GM19395 (cell line): Measurements from ENCODE around the gene SLC25A29.
A peak's percentile ranks its signal among the peaks of the same experiment; 100 is the strongest.
"Not testable (repeated sequence)": the region's sequence is repeated elsewhere in the genome, so short reads cannot be mapped to it uniquely, and the experiment has no call there.

Experiments used
- ATAC-seq: cut with Tn5 transposase; IDR thresholded peaks from one replicate; pipeline ENCODE4 v1.9.1; 2021; ENCODE audit warnings: mild to moderate bottlenecking, moderate library complexity; ENCODE audit not compliant: unreplicated experiment

Gene SLC25A29

DNA sequence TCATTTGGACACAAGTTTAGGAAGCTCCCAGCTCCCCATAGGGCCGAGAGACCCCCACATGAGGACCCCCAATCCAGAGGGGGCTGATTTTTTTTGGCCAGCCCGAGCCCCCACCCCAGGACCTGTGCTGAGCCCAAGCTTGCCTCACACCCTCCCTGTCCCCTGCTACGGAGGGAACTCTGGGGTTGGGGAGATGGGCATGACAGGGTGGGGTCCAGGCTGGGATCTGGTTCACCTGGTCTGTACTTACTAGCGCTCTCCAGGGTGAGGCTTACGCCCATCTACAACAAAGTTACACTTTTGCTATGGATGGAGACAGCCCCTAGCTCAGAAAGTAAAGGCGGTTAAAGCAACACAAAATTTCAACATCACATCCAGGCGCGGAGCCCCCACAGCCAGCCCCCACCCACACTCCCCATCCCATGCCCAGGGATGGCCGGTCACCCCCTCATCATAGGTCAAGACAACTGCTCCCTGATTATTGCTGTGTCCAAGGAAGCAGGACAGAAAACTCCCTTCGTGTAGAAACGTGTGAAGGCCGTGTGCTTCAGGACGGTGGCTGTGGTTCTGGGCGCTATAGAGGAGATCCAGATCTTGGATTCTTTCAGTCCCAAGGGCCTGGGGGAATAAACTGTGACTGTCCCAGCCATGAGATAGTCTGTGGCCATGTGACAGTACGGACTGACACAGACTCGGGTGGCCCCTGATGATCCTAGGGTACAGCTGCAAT lies 10.7 kb downstream of the SLC25A29 start:
- no peak for ATAC-seq

DNA sequence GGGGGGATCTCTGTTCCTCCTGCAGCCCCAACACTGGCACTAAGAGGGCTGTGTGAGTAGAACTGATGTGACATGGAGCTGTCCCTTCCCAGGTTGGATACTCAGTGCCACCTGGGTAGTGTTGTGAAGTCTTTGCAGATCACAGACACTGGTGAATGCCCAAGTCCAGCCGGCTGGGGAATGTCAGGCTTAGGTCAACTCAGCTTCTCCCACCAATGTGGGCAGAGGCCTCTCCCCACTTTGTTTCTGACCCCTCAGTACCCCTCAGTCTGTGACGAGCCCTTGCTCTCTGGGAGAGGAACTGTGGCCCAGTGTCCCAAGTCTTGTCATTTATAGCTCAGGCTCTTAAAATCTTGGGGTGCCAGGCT lies 11.3 kb downstream of the SLC25A29 start:
- ATAC-seq: no peak

DNA sequence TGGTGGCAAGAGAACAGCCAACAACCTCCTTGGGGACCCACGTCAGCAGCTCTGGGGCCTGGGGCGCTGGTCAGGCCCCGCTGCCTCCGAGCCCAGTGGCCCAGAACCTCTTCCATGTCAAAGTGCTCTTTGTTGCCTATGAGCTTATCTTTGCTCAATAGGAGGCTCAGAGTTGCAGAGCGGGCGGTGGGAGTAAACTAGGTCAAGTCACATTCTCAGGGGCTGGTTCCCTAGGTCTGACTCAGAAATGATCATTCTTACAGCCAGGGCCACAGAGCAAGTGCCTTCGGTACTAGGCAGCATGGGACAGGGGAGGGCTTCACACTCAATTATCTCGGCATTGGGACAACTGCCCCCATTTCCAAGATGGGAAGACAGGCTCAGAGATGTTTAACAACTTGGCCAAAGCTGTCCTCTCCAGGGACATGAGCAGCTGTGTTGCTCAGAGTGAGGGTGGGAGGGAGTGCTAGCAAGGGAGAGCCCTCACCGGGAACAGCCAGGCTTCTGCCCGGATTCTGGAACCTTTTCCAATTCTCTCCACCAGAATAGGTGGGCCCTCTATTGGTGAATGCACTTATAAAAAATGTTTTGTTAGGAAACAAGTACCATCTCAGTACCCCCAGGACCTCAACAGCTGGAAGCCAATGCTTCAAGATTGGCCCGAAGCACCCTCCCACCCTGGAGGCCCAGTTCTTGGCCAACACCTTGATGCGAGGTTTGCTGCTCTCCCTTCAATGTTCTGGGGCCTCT lies 11.9 kb downstream of the SLC25A29 start:
- no peak for ATAC-seq

DNA sequence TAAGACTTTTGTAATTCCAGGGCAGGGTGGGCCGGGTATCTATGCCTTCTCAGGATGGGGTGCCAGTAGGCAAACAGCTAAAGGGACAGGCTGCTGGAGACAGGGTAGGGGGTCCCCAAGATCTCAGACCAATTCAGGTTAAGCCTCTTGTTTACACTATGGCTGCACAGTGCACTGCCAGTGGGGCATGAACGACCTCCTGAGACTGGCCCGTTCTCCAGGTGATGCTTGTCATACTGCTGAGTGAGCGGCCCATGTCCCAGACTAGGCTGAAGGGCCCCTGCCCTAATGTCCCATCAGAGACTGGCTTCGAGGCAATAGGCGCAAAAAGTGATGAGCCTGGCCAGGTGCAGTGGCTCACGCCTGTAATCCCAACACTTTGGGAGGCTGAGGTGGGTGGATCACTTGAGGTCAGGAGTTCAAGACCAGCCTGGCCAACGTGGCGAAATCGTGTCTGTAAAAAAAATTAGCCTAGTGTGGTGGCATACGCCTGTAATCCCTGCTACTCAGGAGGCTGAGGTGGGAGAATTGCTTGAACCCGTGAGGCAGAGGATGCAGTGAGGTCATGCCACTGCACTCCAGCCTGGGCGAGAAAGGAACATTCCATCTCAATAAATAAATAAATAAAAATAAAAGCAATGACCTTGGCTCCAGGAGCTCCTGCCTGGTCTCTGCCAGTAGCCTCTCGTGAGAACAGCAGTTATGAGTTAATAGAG lies 12.6 kb downstream of the SLC25A29 start:
- no peak for ATAC-seq

DNA sequence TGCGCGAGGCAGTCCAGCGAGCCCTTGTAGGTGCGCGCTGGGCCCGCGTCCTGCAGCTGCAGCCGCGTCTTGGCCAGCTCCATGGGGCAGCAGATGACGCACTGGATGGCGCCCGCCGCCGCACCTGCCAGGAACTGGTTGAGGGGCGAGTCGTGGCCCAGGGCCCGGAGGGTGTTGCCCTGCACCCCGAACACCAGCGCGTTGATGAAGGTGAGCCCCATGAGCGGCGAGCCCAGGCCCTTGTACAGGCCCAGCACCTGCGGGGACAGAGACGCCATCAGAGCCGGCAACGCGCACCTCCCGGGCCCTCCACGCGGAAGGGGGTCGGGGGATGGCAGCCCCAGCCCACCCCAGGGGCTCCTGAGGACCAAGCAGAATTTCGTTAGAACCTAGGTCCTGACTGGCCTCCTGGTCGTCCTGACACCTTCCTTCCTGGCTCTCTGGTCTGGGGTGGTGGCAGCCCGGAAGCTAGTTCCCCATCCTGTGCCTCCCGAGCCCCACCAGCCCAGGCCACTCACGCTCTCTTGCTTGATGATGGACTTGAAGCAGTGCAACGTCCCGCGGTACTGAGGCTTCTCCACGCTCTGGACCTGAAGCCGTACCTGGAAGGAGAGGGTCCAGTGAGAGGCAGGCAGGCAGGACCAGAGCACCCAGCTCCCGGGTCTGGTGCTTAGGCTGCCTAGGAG lies 13.3 kb downstream of the SLC25A29 start:
- ATAC-seq: no peak

DNA sequence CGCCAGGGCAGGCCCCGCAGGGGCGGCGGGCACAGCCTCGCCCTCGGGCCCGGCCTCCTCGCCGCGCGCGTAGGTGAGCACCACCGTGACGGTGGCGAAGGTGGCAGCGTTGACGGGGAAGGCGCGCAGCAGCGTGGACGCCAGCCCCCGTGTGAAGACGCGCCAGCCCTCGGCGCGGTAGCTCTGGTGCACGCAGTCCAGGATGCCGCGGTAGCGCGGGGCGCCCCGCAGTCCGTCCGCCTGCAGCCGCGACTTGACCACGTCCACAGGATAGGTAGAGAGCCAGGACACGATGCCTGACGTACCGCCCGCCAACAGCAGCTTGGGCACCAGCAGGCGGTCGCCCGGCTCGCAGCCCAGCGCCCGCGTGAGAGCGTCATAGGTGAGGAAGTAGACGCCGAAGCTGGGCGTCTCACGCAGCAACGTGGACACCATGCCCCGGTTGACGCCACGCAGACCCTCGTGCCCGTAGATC lies 13.9 kb downstream of the SLC25A29 start:
- ATAC-seq: no peak

DNA sequence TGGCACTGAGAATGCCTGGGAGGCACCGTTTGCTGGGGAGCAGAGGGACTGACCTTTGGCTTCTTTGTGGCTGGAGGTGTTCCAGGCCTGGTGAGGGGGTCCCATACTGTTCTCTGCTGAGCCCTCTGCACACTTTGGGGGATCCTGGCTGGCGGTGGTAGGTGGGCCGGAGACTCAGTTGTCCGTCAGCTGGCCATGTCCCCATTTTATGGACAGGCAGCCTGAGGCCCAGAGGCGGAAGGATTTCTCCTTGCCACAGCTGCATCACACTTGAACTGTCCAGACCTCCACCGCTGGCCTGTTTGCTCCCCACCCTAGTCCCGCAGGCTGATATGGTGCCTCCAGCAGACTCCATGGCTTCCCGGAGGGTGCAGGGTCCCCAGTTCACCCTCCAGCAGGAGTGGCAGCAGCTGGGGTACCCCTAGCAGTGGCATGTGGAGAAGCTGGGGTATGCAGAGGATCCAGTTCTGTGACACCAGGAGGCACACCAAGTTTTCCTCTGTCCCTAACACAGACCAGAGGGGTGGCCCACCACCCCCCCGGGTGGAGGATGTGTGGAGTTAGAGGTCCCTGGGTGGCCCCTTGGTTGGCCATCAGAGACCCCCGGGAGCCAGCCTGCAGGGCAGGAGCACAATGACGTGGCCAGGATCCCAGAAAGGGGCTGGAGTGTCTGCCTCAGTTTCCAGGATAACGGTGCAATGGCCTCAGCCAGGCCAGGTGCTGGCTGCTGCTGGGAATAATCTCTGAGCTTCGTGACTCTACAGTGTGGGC lies 14.8 kb downstream of the SLC25A29 start:
- ATAC-seq: no peak

DNA sequence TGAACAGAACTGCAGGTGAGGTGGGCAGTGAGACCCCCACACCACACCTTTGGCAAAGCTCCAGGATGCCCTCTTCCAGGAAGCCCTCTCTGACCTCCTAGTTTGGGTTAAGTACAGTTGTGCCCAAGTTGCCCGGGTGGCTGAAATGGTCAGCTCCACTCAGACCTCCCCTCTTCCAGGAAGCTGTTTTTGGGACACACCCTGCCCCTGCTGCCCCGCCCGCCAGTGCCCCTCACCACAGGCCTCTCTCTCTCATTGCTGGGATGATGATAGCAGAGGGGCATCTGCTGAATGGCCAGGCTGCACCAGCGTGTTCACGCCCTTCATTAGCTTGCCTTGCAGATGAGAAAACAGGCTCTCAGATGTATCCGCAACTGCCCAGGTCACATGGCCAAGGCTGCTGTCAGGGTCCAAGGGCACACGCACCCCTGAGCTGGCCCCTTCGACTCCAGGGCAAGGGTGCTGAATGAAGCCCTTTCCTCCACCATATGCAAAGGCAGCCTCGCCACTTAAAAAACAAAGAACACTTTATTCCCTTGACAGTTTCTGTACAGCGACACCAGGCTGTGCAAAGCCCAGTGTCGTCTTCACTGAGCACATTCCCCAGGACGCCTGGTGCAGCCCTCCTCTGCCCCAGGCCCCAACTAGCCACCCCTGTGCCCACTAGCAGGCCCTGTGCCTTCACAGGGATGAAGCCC lies 15.5 kb downstream of the SLC25A29 start:
- ATAC-seq: no peak

DNA sequence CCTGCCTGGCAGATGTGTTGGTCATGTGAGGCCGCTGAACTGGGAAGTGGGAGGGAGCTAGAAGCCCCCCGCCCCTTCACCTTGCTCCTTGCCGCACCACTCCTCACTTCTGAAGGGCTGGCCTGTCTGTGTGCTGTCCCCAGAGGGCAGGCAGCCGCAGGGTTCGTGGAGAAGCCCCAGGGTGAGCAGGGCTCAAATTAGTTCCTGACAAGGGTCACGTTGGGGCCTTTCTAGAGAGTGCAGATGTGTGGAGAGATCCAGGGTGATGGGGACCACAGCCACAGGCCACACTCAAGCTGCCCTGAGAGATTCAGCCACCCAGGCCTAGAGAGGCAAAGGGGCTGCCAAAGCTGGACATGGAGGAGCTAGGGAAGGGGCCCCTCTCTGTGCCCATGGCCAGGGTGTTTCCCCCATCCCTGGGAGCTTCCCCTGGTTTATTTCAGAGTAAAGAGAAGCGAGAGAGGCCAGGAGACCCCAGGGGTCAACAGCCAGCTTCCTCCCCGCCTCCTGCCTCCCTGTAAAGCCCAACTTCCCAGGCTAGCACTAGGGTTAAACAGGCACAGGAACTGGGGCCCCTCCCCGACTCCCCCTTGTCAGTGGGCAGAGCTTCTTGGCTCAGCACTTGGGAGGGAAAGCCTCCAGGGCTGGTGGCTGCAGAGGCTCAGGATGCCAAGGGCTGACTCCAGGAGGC lies 16.2 kb downstream of the SLC25A29 start:
- ATAC-seq: no peak

DNA sequence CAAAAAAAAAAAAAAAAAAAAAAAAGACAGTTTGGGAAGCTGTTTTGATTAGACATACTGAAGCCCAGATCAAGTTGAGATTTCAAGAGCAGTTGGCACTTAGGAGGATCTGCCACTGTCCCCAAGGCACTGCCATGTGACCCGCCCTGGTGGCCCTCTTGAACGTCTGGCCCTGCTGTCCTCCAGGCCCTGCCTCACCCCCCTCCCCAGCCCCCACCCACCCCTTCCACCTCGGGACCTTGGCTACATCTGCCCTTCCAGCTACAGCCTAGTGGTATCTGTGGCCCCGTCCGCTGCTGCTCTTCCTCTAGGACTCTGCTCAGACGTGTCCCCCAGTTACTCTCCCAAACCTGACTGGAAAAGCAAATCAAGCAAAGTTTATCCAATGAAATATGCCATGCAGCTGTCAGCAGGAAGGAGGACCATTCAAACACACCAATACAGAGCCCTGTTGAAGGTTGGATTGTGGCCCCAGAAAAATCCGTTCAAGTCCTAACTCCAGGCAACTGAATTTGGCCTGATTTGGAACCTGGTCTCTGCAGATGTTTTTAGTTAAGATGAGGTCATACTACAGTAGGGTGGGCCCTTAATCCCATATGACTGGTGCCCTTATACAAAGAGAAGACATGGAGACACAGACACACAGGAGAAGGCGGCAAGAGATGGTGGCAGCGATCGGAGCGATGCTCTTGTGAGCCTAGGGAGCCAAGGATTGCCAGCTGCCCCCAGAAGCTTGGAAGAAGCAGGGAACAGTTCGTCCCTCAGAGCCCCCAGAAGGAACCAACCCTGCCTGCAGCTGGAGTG lies 17.7 kb downstream of the SLC25A29 start:
- no peak for ATAC-seq

DNA sequence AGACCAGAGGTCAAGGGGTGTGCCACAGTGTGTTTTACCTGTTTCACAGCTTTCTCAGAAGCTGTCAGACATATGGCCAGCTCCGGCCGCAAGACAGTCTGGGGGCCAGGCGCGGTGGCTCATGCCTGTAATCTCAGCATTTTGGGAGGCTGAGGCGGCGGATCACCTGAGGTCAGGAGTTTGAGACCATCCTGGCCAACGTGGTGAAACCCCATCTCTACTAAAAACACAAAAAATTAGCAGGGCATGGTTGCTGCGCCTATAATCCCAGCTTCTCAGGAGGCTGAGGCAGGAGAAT lies 18.3 kb downstream of the SLC25A29 start:
- ATAC-seq: not testable (repeated sequence)

DNA sequence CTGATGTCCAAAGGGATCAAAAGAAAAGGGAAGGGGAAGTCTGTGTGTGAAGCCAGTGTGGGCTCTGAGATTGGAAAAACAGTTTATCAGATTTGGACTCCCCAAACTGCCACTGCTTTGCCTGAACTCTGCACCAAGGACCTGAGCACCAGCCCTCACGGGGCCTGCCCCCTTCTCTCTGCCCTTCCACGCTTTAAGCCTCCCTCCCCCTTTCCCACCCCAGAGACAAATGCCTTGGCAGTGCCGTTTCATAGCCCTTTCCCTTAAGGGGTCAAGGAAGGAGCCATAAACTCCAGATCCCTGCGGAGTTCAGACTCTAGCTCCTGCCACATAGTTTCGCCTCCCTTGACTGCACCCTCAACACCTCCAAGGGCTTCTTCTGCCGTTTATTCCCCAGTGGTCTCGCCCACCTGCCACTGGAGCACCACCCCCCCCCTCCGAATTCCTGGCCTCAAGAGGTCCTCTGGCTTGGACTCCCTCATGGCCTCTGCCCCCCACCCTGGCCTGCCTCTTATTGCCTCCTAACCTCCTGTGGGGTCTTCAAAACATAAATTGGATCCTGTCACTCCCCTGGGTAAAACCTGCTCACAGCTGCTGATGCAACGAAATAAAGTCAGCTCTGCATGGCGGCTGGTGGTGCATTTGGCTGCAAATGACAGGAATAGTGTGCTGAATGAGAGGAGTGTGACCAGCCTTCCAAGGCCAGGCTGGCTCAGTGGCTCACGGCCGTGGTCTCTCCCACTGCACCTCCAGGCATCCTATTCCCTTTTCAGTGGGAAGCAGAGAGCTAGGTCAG lies 18.8 kb downstream of the SLC25A29 start:
- ATAC-seq: no peak

DNA sequence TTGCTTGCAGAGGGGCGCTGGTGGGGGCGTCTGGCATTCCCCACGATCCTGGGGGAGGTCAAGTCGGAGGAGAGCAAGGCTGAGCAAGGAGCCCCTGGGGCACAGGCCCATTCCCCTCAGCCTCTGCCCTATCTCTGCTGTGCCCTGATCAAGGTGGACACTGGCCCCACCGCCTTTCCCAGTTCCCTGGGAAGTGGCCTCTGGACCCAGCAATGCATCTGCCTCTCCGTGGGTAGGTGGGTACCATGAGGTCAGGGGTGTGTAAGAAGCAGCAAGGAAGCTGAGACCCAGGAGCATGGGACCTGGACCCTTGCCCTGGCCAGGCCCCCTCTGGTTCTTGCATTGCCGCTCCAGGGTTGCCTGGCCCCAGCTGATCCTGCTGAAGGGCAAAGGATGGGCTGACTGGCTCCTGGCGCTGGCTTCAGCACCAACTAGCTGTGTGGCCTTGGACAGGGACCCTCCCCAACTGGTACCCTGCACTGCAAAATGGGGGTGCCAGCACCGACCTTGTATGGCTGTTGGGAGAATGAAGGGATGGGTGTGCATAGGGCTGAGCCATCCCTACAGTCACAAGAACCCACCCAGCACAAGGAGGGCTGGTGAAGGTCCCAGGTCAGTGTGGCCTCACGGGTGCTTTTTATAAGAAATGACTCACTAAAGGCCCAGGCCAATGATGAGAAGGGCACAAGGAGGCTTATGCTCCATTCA lies 19.6 kb downstream of the SLC25A29 start:
- ATAC-seq: no peak

DNA sequence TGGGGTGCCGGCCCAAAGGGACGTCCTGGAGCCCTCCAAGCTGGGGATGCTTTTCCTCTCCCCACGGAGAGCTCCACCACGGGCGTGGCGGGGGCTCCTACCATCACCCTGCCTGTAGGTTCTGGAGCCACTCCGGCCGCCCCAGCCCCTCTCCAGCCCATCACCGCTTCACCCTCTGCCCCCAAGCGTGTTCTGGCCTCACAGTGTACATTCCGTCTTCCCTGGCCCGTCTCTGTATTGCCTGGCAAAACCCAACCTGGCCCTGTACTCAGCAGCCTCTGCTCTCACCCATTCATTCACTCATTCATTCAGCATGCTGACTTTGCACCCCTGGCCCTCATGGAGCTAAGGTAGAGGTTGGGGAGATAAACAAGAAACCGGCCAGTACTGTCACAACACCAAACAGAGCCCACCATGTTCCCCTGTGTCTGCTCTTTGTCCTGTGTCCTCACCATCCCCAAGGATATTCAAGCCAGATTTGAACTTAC lies 20.3 kb downstream of the SLC25A29 start:
- no peak for ATAC-seq

DNA sequence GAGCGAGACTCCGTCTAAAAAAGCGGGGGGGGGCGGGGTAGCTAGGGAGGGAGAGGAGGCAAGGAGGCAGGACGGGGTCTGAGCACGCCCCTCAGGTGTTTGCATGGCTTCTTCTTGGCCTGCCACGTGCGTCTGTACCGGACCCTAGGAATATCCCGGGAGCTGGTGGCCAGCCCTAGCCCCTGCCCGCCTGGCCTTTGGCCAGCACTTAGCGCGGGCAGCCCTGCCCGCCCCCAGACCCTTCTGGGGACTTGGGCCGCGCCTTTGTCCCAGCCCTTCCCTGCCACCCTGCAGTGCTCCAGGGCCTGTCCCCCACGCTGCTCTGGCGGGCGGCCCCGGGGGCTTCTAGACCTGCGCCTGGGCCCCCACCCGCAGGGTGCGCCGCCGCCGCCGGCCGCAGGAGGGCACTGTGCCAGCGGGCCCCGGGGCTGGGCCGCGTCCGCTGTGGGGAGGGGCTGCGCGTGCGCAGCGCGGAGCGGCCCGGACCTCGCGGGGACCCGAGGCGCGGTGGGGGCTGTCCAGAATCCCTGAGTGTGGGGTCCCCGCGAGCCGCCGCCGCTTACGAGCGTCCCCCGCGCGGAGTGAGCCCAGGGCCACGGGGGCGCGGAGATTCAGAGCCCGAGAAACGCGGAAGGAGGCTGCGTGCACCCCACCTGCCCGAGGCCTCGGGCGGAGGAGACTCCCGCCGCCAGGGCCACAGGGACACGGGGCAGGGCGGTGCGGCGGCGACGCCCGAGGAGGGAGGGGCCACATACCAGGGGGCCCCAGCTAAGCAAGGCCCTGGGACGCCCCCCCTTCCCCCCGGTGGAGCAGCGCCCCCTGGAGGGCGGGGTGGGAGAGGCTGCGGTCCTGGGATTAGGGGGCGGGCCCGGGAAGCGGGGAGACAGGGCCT lies 21.0 kb downstream of the SLC25A29 start:
- peak; percentile 87 for ATAC-seq
